H1 (cell line): Measurements from ENCODE around the gene DPYD.
A peak's percentile ranks its signal among the peaks of the same experiment; 100 is the strongest.

Experiments used
- CHD7 ChIP-seq: fragments of 300-600 bp; sonication (generic); IDR thresholded peaks from 2 replicates; pipeline ENCODE4 v1.7.1; 2012; ENCODE audit warnings: low read length, moderate library complexity, mild to moderate bottlenecking, inconsistent platforms; ENCODE audit not compliant: insufficient replicate concordance
- CREB1 ChIP-seq: IDR thresholded peaks from 2 replicates; pipeline ENCODE4 v1.6.1; 2012; ENCODE audit warnings: inconsistent platforms
- CTCF ChIP-seq, 3 experiments: IDR thresholded peaks; 1 replicate in 2 of 3; 2 replicates in 1 of 3; pipeline versions ENCODE4 v1.5.1 to v1.6.1; 2011; ENCODE audit warnings: low read length in 3 of 3, mild to moderate bottlenecking in 3 of 3, inconsistent platforms in 2 of 3, low read depth in 1 of 3, moderate library complexity in 1 of 3; ENCODE audit not compliant: insufficient read depth in 1 of 3; ENCODE audit errors: control extremely low read depth in 1 of 3
- HDAC2 ChIP-seq, 2 experiments: fragments of 300-600 bp in 1 of 2; sonication (generic) in 1 of 2; IDR thresholded peaks; 2 replicates each; pipeline ENCODE4 v1.6.1; 2011 to 2012; ENCODE audit warnings: low read depth in 2 of 2, low read length in 2 of 2, mild to moderate bottlenecking in 2 of 2, moderate library complexity in 2 of 2, borderline replicate concordance in 1 of 2, inconsistent platforms in 1 of 2
- JUN ChIP-seq: IDR thresholded peaks from 2 replicates; pipeline ENCODE4 v1.6.1; 2011; ENCODE audit warnings: low read depth, mild to moderate bottlenecking, improper control_type of control experiment, low read length
- RNF2 ChIP-seq: fragments of 200-900, 300-1000 bp; sonication (generic); IDR thresholded peaks from 2 replicates; pipeline ENCODE4 v1.7.1; 2016; ENCODE audit warnings: borderline replicate concordance, low read depth, mild to moderate bottlenecking, antibody characterized with exemption, low read length; ENCODE audit not compliant: poor library complexity, severe bottlenecking; ENCODE audit errors: missing control alignments
- SIX5 ChIP-seq: IDR thresholded peaks from 2 replicates; pipeline ENCODE4 v1.6.1; 2011; ENCODE audit warnings: mild to moderate bottlenecking, low read depth, low read length
- SP2 ChIP-seq: IDR thresholded peaks from 2 replicates; pipeline ENCODE4 v1.6.1; 2012; ENCODE audit warnings: mild to moderate bottlenecking, low read length, inconsistent platforms
- YY1 ChIP-seq: IDR thresholded peaks from 2 replicates; pipeline ENCODE4 v1.6.1; 2011; ENCODE audit warnings: low read depth, mild to moderate bottlenecking, low read length
- ZNF274 ChIP-seq: IDR thresholded peaks from 2 replicates; pipeline ENCODE4 v1.7.0; 2012; ENCODE audit warnings: low read length, borderline replicate concordance; ENCODE audit errors: extremely low read depth

- TF ChIP-seq CTCF (IDR thresholded peaks at IDR 0.05; ENCODE audit: control extremely low read depth in 1 of 3, insufficient read depth in 1 of 3, low read depth in 1 of 3, low read length in 3 of 3), result peak in 1 of 3 experiments; percentile 16; a peak in 1 of 4 replicates
- no peak for TF ChIP-seq CREB1
- TF ChIP-seq JUN, result no peak
- no peak for TF ChIP-seq CHD7
- no peak for TF ChIP-seq SP2
- TF ChIP-seq RNF2, result no peak
- no peak for TF ChIP-seq YY1
- TF ChIP-seq HDAC2 (IDR thresholded peaks at IDR 0.05; ENCODE audit: borderline replicate concordance in 1 of 2, low read depth in 2 of 2, low read length in 2 of 2), result no peak
- TF ChIP-seq ZNF274, result no peak
- TF ChIP-seq SIX5, result no peak
Observed at GRCh38 chr1:97044159-97044760, 876.6 kb downstream of the DPYD start.
